Vagina (tissue), 2 donors: ENCODE data around the gene DPYSL4.

ENCODE experiments used
- POLR2A ChIP-seq, 2 donors: fragments of 450-650 bp; IDR thresholded peaks; one replicate each; pipeline ENCODE4 v1.6.1; 2017; ENCODE audit warnings: antibody characterized with exemption in 2 of 2, mild to moderate bottlenecking in 2 of 2, moderate library complexity in 2 of 2
- TF ChIP-seq, protein P1 (sequence below), 3 experiments: fragments of 450-650 bp in 2 of 3; fragments of 200-600 bp in 1 of 3; sonication (generic) in 1 of 3; IDR thresholded peaks; one replicate each; pipeline ENCODE4 v1.5.1; 2017 to 2019; ENCODE audit warnings: antibody characterized with exemption in 3 of 3, mild to moderate bottlenecking in 2 of 3, moderate library complexity in 2 of 3

- TF ChIP-seq, protein P1, sequence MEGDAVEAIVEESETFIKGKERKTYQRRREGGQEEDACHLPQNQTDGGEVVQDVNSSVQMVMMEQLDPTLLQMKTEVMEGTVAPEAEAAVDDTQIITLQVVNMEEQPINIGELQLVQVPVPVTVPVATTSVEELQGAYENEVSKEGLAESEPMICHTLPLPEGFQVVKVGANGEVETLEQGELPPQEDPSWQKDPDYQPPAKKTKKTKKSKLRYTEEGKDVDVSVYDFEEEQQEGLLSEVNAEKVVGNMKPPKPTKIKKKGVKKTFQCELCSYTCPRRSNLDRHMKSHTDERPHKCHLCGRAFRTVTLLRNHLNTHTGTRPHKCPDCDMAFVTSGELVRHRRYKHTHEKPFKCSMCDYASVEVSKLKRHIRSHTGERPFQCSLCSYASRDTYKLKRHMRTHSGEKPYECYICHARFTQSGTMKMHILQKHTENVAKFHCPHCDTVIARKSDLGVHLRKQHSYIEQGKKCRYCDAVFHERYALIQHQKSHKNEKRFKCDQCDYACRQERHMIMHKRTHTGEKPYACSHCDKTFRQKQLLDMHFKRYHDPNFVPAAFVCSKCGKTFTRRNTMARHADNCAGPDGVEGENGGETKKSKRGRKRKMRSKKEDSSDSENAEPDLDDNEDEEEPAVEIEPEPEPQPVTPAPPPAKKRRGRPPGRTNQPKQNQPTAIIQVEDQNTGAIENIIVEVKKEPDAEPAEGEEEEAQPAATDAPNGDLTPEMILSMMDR (IDR thresholded peaks at IDR 0.05): no peak
- no peak for TF ChIP-seq POLR2A (IDR thresholded peaks at IDR 0.05)
Observed at GRCh38 chr10:132196178-132197113, 9.7 kb downstream of the DPYSL4 start.
